EH (cell line): ENCODE measurements around the gene UBR4.
A peak's percentile ranks its signal among the peaks of the same experiment; 100 is the strongest.

Source experiments
- DNase-seq: peaks from one replicate; pipeline ENCODE4 v3.0.0-alpha.2; 2015; ENCODE audit warnings: low read depth

The UBR4 gene

DNA sequence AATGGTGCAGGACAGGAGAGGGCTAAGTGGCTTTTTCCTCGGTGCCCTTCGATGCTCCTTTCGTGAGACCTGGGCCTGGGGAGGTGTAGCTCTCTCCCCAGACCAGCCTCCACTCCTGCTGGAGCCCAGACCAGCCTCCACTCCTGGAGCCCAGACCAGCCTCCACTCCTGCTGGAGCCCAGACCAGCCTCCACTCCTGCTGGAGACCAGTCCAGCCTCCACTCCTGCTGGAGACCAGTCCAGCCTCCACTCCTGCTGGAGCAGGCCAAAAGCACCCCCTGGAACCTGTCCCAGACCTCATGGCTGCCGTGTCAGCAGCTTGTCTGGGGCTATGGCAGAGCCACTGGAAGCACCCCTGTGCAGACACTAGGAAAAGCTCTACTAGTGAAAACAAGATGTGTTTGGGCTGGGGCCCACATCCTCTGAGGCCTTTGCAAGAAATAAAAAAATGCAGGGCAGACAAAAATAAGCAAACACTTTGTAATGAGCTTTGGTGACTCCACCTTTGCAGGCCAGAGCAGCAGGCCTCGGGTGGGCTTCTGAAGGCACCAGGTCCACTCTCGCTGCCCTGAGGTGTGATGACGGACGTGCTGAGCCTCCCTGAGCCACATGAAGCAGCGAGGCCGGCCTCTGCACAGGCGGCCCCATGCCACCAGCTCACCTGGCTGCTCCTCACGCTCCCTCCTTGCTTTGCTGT is 137.6 kb downstream of the UBR4 start:
- no peak for DNase-seq

DNA sequence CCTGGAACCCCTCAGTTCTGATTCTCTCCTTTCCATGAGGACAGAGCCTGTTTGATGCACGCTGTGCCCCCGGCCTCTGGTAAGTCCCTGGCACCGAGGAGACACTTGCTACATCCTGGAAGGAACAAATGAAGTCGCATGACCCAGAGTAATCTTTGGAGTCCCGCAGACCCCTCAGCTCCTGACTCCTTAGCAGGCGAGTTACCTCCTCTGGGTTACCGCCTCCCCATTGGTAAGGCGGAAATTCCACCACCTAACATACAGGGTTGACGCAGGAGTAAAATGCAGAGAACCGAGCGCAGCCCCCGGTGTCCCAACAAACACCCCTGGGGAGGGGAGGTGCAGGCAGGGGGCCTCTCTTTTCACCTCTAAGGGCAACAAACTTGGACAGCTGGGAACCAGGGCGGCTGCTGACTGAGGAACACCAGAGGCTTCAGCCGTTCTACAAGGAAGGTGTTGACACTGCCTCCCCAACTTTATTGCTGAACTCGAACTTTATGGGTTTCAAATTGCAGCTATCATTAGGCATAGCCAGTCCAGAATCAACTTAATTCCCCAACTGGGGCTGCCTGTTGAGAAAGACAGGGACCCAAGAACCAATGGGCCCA is 138.3 kb downstream of the UBR4 start:
- DNase-seq: no peak

DNA sequence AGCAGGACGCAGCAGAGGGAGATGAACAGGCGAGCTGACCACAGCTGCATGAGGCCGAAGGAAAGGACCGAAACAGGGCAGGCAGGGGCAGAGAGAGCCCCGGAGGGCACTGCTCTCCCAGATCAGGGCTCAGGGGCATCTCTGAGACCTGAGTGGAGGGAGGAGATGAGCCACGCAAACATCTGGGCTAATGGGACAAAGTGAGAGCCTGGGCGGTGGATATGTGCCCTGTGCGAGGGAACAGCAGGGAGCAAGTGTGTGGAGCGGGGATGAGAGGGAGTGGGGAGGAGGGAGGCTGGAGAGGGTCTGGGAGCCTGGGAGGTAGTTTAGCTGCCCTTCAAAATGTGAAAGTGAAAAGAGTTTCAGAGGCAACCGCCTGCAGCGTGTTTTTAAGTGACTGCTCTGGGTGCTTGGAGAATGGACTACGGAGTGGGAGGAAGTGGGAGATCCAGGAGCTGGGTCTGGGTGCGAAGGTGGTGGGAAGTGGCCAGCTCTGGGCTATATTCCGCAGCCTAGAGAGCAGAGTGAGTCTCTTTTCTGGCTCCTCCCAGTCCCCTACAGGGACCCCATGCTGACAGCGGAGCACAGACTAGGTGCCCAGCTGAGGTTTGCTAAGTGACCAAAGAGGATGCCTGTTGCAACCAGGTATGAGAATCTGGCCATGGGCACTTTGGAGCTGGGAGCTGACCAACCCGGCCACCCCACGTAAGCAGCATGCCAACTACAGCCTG is 139.0 kb downstream of the UBR4 start:
- no peak for DNase-seq

DNA sequence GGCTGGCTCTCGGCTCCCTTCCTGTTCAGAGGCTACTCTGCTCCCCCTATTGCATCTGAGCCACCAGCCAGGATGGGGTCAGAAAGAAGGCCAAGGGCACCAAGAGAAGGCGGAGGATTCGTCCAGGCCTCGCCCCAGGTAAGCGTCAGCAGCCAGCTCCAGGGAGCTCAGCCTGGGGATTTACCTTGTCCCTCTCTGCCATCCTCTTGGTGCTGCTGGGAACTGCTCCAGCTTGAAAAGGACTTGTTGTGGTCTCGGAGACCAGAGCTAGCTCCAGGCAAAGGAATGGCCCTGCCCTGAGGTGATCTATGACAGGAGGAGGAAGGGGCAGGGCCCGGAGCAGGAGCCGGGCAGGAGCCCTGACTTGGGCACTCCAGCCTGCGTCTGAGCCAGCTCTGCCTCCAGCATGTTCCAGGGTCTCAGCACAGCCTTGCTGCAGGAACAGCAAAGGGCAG is 139.8 kb downstream of the UBR4 start:
- DNase-seq: no peak

DNA sequence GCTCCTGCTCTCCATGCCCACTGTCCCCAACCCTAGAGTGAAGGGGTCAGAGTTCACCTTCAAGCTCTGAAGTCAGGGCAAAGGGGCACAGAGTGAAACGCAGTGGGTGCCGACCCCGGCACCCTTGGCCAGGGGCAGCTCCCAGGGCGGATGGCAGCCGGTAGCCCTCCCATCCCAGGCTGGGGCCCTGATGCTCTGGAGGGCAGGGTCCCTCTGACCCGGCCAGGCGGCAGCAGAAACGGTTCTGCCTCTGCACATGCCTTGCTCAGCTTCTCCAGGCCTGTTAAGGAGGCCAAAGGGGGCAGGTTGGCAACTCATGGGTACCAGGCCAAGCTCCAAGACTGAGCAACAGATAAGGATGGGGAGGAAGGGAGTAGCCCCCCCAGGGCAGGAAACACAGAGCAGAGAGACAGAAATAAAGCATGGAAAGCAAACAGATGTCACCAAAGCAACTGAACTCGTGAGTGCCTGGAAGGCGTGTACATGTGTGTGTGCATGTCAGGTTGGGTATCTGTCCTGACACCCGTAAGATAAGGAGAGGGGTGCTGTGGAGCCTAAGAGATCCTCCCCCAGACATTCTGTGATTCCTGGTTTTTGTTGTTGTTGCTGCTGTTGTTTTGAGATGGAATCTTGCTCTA is 141.3 kb downstream of the UBR4 start:
- DNase-seq: no peak

DNA sequence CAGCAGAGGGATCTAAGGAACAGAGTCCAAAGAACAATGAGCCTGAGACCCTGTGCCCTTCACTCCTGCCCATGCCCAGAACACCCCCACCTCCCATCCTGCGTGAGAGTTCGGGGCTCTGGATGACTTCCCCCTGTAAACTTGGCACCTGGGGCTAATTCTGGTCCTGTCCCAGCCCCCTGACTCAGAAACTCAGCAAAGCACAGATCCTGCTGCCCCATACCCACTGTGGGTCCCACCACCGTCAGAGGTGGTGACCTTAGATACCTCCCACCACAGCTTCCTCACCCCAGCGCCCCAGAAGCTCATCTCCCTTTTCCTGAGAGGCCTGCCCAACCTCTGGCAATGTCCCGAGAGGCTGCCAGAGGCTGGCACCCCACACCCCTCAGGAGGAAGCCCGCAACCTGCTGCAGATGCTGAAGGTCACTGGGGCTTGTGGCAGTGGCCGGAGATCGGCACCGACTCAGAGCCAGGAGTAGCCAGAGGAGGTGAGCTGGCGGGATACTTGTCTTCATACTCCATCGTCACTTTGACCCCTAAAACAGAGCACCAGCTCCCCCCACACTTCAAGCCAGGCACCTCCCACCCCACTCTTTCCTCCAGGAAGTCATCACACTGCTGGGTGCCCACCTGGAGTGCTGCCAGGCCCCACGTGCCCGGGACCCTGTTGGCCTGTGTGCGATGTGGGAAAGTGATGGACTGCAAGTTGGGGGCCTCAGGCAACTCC is 142.0 kb downstream of the UBR4 start:
- DNase-seq: no peak

DNA sequence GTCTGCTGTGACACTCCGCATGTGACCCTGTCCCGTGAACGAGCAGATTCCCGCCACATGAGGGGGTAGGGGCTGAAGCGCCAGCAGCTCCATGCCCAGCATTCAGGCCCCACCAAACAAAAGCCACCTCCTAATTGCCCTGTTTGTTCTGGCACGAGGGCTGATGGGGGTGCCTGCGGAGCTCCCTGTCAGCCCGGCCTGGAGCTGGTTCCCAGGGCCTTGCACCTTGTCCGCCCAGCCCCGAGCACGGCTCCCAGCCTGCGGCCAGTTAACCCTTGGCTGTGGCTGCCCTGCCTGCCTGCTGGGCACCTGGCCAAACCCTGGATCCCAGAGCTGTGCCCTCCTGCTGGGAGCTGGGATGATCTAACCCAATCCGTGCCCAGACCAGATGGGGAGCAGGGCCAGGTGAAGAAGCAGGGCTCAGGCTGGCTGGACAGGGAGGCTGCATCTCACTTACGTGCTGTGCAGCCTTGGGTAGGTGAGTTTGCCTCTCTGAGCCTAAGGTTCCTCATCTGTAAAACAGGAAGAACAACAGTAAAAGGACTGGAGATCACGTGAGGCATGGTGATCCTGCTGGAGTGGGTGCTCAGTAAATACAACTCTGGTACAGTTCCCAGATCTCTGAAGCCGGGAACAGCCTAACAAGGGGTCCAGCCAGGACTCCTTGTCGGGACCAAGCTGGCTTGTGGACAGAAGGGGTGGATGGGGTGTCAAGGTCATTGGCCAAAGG is 142.7 kb downstream of the UBR4 start:
- DNase-seq: peak; percentile 54

DNA sequence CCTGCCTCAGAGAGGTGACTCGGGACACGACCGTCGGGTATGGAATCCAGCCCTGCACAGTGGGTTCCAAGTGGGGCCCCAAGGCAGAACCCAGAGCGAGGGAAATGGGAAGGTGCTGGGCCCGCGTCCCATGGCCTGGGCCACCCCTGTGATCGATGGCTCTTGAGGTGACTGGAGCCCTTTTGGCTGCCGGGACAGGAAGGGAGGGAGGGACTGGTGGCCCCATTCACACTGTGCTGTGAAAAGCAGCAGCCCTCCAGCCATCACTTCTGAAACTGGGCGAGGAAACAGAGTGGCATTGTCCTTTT is 143.2 kb downstream of the UBR4 start:
- DNase-seq: no peak

DNA sequence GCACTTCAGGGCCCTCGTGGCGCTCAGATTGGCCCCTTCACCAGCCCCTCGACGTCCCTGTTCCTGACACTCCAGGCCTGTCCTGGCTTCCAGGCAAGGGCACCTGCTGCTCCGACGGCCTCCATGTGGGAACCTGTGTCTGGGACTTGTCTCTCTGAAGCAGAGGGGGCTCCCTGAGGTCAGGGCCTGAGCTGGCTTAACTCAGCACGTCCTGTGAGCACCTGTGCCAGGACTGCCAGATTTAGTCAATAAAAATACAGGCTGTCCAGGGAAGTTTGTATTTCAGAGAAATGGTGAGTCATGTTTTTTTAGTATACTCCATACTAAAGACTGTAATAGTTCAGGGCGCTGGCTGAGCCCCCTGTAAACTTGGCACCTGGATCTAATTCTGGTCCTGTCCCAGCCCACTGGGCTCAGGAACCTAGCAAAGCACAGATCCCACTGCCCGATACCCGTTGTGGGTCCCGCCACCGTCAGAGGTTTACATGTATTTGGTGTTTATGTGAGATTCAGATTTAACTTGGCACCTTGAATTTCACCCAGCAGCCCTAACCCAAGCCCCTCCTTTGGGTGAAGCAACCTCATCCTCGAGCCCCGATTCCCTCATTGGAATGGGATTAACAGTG is 143.7 kb downstream of the UBR4 start:
- peak; percentile 31 for DNase-seq

DNA sequence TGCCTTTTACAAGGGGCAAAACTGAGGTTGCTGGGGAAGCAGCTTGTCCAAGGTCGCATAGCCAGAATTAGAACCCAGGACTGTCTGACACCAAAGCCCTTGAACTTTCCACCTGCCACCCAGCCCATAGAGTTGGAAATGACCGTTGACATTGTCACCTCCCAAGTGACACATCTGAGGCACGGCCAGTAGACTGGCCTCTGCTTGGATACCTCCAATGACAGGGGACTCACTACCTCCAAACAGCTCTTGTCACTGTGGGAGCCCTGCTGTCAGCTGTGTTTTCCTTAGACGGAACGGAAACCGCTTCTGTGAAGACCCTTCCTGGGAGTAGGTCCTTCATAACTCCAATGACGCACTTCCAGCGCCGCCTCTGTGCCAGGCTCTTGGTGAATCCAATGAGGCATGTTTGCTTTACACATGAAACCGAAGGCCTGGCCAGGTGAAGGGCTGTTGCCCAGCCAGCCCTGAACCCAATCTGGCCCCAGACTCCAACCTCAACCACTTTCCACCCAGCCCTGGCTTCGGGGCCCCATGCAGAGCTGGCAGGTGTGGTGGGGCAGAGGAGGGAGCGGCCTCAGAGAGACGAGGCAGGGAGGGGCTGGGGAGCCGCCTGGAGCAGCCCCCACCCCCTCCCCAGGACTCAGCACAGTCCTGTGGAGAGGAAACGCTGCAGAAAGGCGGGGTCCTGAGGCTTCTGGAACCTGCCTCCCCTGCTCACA is 144.4 kb downstream of the UBR4 start:
- DNase-seq: no peak

DNA sequence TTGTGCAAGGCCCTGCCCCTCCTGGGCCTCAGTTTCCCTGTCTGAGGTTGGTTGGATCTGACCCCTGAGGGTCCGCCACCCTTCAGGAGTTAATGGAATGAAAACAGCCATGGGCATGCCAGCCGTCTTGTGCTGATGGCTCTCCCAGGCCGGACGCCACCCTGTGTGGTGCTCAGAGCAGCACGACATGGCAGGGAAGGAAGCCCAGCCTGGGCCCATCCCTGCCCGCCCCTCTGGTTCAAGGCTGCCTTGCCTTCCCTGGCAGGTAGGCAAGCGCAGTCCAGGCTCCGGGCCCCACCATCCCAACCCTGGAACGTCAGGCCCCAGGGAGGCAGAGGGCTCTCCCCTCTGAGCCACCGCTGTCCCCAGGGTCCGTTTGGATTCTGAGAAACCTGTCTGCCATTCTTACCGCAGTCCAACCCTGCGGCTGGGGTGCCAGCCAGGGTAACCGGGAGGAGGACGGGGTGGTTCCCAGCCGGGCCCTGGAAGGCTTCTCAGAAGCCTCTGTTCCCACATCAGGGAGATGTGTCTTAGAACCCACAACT is 145.1 kb downstream of the UBR4 start:
- no peak for DNase-seq

DNA sequence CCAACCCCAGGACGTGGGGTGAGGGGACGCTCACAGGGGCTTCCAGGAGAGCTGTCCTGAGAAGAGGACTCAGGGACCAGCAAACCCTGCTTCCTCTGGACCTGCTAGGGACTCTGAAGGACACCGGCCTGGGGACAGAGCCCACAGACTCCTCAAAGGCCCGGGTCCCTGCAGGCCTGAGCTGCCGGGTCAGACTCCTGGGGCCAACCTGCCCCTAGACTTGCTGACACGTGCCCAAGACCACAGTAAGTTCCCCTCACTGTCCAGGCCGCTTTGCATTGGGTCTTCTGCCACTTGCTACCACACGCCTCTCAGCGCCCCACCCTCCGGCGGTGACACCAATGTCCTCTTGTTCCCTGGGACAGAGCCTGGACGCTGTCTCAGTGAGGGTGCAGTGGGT is 146.9 kb downstream of the UBR4 start:
- no peak for DNase-seq

DNA sequence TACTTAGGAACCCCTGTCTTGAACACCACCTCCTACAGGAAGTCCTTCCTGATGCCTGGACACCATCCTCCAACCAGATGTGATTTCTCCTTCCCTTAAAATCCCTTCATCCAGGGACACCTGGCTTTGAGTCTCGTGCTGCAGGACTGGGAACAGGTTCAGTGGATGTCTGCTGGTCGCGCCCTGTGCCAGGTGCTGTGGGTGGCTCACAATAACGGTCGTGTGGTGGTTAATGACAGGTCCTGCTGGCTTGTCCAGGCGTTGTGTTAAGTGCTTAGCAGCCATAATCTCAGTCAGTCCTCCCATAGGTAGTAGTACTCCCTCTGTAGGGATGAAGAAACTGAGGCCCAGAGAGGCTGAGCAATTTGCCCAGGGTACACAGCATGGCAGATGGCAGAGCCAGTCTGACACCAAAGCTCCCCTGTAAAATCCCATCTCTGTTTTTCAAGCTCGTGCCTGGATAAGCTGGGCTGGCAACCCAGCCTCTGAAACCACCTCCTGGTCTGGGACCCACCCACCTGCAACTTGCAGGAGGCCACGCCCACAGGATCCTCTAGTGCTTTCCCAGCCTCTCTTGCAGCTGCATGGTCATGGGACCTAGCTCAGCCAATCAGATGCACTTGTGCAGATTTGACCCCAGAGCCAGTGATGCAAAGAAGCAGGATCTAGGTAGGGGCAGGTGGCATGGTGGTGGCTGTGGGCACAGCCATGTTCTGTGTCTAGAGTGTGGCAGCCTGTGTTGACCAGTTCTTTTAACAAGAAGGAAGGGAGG is 147.6 kb downstream of the UBR4 start:
- DNase-seq: no peak

DNA sequence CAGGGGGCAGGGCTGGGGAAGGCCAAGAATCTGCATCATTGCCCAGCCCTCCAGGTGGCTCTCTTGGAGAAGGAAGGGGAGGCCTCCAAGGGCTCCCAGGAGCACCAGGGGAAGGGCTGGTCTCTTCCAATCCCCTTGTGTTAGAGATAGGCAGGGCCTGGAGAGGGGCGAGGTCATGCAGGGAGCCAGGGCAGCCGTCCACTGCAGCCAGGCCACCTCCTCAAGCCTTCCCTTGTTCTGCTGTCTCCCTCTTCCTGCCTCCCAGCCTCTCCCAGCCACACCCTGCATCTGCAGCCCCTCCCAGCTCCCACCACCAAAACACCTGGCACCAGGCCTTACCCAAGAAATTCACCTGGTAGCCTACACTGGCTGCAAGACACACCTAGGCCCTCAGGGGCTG is 148.3 kb downstream of the UBR4 start:
- DNase-seq: no peak

DNA sequence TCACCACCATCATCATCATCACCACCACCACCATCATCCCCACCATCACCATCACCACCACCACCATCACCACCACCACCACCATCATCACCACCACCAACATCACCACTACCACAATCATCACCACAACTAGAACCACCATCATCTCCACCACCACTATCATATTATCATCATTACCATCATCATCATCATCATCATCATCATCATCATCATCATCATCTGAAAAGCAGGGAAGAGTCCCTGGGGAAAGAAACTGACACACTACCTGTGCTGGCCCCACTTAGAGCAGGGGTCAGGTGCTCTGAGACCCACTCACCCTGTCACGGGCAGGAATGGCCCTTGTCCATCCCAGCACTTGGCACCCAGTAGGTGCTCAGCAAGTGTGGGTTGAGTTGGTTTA is 148.7 kb downstream of the UBR4 start:
- no peak for DNase-seq

DNA sequence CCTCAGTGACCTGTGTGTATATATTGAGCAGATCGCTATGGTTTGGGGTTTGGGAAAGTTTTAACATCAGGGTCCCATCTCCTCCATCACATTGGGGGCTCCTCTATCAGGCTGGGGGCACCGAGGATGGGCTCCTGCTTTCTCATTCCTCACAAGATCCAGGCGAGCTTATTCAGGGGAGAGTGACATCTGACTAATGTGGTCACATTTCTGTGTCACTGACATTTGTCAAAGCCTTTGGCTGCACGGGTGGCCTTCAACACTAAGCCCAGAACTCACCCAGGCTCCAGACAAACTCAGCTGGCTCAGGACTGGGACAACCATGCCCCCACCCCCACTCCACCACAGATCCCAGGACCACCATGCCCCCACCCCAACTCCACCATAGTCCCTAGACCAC is 150.3 kb downstream of the UBR4 start:
- DNase-seq: no peak

DNA sequence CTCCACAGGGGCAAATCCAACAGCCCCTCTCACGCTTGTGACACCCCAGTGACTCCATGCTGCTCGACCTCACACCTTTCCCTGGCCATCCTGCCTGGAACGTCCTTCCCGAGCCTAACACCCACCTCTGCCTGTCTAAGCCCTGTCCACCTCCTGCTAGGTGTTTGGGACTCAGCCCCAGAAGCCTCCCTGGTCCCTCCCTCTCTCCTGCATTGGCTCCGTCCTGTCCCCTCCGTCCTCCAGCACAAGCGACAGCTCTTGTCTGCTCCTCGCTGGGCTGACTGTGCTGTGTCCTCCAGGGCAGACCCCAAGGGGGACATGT is 151.6 kb downstream of the UBR4 start:
- no peak for DNase-seq

DNA sequence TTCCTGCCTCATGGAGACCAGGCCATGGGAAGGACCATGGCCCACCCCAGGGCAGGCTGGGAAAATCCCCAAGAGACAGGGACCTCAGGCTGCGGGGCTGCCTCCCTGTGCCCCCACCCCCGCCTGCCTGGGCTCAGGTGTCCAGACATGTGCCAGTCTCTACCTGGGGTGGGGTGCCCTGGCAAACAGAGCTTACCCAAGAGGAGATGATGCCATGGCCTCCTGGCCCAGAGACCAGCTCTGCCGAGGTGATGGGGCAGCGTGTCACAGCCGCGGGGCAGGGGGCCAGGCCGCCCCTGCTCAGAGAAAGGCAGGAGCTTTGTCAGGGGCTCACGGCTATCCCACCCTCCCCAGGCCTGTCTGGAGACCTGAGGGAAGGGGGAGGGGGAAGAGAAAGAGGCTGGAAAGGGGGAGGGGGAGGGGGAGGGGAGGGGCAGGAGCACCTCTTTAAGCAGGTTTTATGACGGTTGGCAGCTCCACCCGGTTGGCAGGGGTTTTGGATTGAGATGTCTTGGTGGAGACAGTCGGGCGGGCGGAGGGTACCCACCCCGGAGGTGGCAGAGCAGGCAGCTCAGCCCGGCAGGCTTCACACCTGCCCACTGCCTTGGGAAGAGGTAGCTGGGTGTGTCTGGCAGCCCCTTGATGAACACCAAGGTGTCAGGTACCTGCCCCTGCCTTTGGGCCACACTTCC is 152.1 kb downstream of the UBR4 start:
- no peak for DNase-seq

DNA sequence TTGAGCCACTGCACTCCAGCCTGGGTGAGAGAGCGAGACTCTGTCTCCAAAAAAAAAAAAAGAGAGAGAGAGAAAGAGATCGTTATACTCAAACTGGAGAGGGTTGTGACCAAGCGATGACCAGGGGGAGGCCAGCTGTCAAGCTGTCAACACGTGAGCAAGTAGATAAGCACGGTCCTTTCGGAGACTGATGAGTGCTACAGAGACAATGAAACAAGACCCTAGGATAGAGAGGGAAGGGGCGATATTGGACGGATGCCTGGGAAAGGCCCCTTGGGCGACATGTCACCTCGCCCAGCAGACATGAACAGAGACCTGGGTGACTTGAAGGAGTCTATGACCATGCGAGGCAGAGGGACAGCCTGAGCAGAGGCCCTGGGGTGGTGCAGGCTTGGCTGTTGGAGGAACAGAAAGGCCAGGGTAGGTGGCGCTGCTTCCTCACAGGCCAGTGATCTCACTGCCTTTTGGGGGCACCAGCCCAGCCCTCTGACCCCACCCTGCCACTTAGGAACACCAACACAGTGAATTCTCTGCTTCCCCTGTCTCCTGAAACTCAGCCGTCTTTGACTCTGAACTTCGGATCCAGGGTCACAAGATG is 152.8 kb downstream of the UBR4 start:
- no peak for DNase-seq
